Measurements from ENCODE around the gene CACNA1G.

Gene CACNA1G

GRCh38 chr17:50588391-50589049, 28.0 kb downstream of the CACNA1G start:
- no peak for DNase-seq (ENCODE audit: low read depth in 2 of 2)

GRCh38 chr17:50589095-50589705, 28.7 kb downstream of the CACNA1G start:
- no peak for DNase-seq (ENCODE audit: low read depth in 2 of 2)

- no peak for DNase-seq (ENCODE audit: low read depth in 2 of 2)
Measured at GRCh38 chr17:50590946-50591737, 30.6 kb downstream of the CACNA1G start.

GRCh38 chr17:50593321-50593720, 32.8 kb downstream of the CACNA1G start:
- DNase-seq (ENCODE audit: low read depth in 2 of 2), result no peak

- no peak for DNase-seq (ENCODE audit: low read depth in 2 of 2)
Measured at GRCh38 chr17:50594128-50594823, 33.8 kb downstream of the CACNA1G start.

GRCh38 chr17:50594892-50595291, 34.4 kb downstream of the CACNA1G start:
- DNase-seq (ENCODE audit: low read depth in 2 of 2), result no peak

- DNase-seq (ENCODE audit: low read depth in 2 of 2), result no peak
Measured at GRCh38 chr17:50596191-50597037, 35.9 kb downstream of the CACNA1G start.

- DNase-seq (ENCODE audit: low read depth in 2 of 2), result no peak
Measured at GRCh38 chr17:50598487-50598886, 38.0 kb downstream of the CACNA1G start.

GRCh38 chr17:50599606-50600005, 39.1 kb downstream of the CACNA1G start:
- DNase-seq (ENCODE audit: low read depth in 2 of 2), result no peak

GRCh38 chr17:50601823-50602375, 41.4 kb downstream of the CACNA1G start:
- DNase-seq (ENCODE audit: low read depth in 2 of 2), result no peak

- DNase-seq (ENCODE audit: low read depth in 2 of 2), result no peak
Measured at GRCh38 chr17:50602836-50603235, 42.3 kb downstream of the CACNA1G start.

- no peak for DNase-seq (ENCODE audit: low read depth in 2 of 2)
Measured at GRCh38 chr17:50603340-50603739, 42.8 kb downstream of the CACNA1G start.

- no peak for DNase-seq (ENCODE audit: low read depth in 2 of 2)
Measured at GRCh38 chr17:50604513-50604912, 44.0 kb downstream of the CACNA1G start.

- no peak for DNase-seq (ENCODE audit: low read depth in 2 of 2)
Measured at GRCh38 chr17:50605429-50605828, 44.9 kb downstream of the CACNA1G start.

GRCh38 chr17:50607522-50608175, 47.1 kb downstream of the CACNA1G start:
- DNase-seq (ENCODE audit: low read depth in 2 of 2), result no peak

GRCh38 chr17:50608700-50609379, 48.3 kb downstream of the CACNA1G start:
- no peak for DNase-seq (ENCODE audit: low read depth in 2 of 2)

- no peak for DNase-seq (ENCODE audit: low read depth in 2 of 2)
Measured at GRCh38 chr17:50609380-50610074, 49.0 kb downstream of the CACNA1G start.

- no peak for DNase-seq (ENCODE audit: low read depth in 2 of 2)
Measured at GRCh38 chr17:50611634-50612033, 51.1 kb downstream of the CACNA1G start.

GRCh38 chr17:50612281-50612680, 51.8 kb downstream of the CACNA1G start:
- DNase-seq (ENCODE audit: low read depth in 2 of 2), result no peak
